Thyroid gland (tissue), 4 donors: ENCODE results near the gene NCAN.

Experiments used
- CTCF ChIP-seq, 6 experiments: fragments of 200-600 bp in 3 of 6; fragments of 450-650 bp in 3 of 6; sonication (generic) in 3 of 6; IDR thresholded peaks; one replicate each; pipeline ENCODE4 v1.5.1; 2016 to 2019; ENCODE audit warnings: antibody characterized with exemption in 6 of 6, mild to moderate bottlenecking in 2 of 6, inconsistent platforms in 1 of 6, moderate library complexity in 1 of 6
- POLR2A ChIP-seq, 2 donors: fragments of 450-650 bp; IDR thresholded peaks; one replicate each; pipeline ENCODE4 v1.6.1; 2017; ENCODE audit warnings: antibody characterized with exemption in 2 of 2, mild to moderate bottlenecking in 2 of 2, moderate library complexity in 1 of 2

- TF ChIP-seq CTCF (IDR thresholded peaks at IDR 0.05), result no peak
- TF ChIP-seq POLR2A (IDR thresholded peaks at IDR 0.05), result no peak
These were observed 63.2 kb downstream of the NCAN start for GRCh38 chr19:19274716-19275565.
